ENCODE data around the gene SBF2. TPM values are rescaled to one million over a fixed set of nuclear protein-coding genes. Genes with fewer than 3 reads are reported as not detected.

The SBF2 gene
- total RNA-seq, 1 experiment from 2014 or later = 30.2 TPM

DNA sequence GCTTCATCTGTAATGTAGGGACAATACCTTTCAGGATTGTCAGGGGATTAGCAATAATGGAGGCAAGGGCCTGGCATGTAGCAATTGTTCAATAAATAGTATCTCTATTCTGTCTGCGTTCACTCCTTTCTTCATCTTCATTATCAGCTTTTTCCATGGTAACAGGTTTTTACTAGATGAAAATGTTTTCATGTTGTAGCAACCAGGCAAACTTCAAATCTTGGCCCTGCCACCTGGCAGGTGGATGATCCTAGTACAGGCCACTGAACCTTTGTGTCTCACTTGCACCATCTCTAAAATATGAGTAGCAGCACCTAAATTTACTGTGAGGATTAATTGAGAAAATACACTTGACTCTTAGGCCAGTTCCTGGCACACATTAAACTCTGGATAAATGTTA lies 546.8 kb downstream of the SBF2 start:
- Histone ChIP-seq H4K20me1 (ENCODE audit: control insufficient read depth, insufficient read depth, insufficient read length) (no peaks in the 10 kb centered on the region), H3K79me1 (ENCODE audit: insufficient read depth, low read depth, low read length, poor library complexity, severe bottlenecking) (no peaks in the 10 kb centered on the region), H3K14ac (ENCODE audit: insufficient read depth, low read length) (no peak overlapping the region), H3K4me1 (ENCODE audit: insufficient read depth, low read length) (no peaks in the 10 kb centered on the region), H4K5ac (ENCODE audit: insufficient read length, low read depth, low read length) (no peak overlapping the region), H2BK5ac (ENCODE audit: insufficient read length, low read length) (no peak overlapping the region), H3K18ac (ENCODE audit: insufficient read length, low read depth, low read length) (no peak overlapping the region), H2AK5ac (ENCODE audit: insufficient read length, low read length) (no peak overlapping the region), H3K9ac (ENCODE audit: extremely low read depth, insufficient read length, low read length) (no peak overlapping the region), H3K23ac (ENCODE audit: insufficient read length, low read depth, low read length) (no peak overlapping the region), H4K91ac (ENCODE audit: insufficient read length, low read depth, low read length) (no peak overlapping the region), H3K9me3 (ENCODE audit: control insufficient read depth, low read depth, low read length) (no peaks in the 10 kb centered on the region), H2BK20ac (ENCODE audit: low read depth, low read length, poor library complexity, severe bottlenecking) (no peak overlapping the region), H3K79me2 (ENCODE audit: insufficient read depth, low read length) (no peaks in the 10 kb centered on the region), H3K23me2 (ENCODE audit: insufficient read length, low read depth, low read length, poor library complexity, severe bottlenecking) (no peaks in the 10 kb centered on the region), H3K27me3 (ENCODE audit: insufficient read depth, low read length) (no peaks in the 10 kb centered on the region), H2BK120ac (ENCODE audit: low read depth, low read length, poor library complexity, severe bottlenecking) (no peak overlapping the region), H2BK15ac (ENCODE audit: low read depth, low read length) (no peak overlapping the region), H2AFZ (ENCODE audit: low read length) (no peak overlapping the region), H3K4ac (ENCODE audit: low read depth, low read length) (no peak overlapping the region), H3K4me2 (ENCODE audit: insufficient read depth, insufficient read length, low read length) (no peak overlapping the region), H3T11ph (ENCODE audit: low read length) (no peak overlapping the region), H2BK12ac (ENCODE audit: insufficient read length, low read depth, low read length) (no peak overlapping the region), H3K56ac (ENCODE audit: insufficient read length, low read depth, low read length) (no peak overlapping the region), H4K8ac (replicated peaks; ENCODE audit: insufficient read length, low read depth, low read length) (no peak overlapping the region), H3K27ac (ENCODE audit: insufficient read length, low read depth, low read length) (no peak overlapping the region)
- no peaks in the 10 kb centered on the region; the same call in 1 of the 2 replicates for H3K27me3 Mint-ChIP-seq (ENCODE audit: low read depth)
- WGBS (ENCODE audit: extremely low coverage, insufficient read length, low lambda C conversion rate) = no CpG with 5 or more reads among the region's 1 CpG
- peak overlapping the region in 1 of 3 experiments; percentile 79; a peak in 2 of 7 replicates for H3K27ac Mint-ChIP-seq
- no peak overlapping the region for H3K4me3 Mint-ChIP-seq
- no peak for DNase-seq
- TF ChIP-seq, protein P1, sequence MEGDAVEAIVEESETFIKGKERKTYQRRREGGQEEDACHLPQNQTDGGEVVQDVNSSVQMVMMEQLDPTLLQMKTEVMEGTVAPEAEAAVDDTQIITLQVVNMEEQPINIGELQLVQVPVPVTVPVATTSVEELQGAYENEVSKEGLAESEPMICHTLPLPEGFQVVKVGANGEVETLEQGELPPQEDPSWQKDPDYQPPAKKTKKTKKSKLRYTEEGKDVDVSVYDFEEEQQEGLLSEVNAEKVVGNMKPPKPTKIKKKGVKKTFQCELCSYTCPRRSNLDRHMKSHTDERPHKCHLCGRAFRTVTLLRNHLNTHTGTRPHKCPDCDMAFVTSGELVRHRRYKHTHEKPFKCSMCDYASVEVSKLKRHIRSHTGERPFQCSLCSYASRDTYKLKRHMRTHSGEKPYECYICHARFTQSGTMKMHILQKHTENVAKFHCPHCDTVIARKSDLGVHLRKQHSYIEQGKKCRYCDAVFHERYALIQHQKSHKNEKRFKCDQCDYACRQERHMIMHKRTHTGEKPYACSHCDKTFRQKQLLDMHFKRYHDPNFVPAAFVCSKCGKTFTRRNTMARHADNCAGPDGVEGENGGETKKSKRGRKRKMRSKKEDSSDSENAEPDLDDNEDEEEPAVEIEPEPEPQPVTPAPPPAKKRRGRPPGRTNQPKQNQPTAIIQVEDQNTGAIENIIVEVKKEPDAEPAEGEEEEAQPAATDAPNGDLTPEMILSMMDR (conservative IDR thresholded peaks at IDR 0.05) = no peak
- H3K36me3 Mint-ChIP-seq (ENCODE audit: insufficient read depth in 1 of 3, low read depth in 3 of 3) = peaks cover 31 to 50% (median 46%) of the 10 kb centered on the region in 3 experiments
- peaks cover 14 to 15% of the 10 kb centered on the region in 2 experiments for H3K4me1 Mint-ChIP-seq
- H3K9me3 Mint-ChIP-seq = peaks cover 2 to 4% of the 10 kb centered on the region in 2 experiments; a peak in 2 of 5 replicates

Measured in H9 (cell line).